RKO (cell line): ENCODE data around the gene BARD1.
"Not testable (repeated sequence)": the region's sequence is repeated elsewhere in the genome, so short reads cannot be mapped to it uniquely, and the experiment has no call there.

Experiments used
- DNase-seq: peaks from one replicate; pipeline ENCODE4 v3.0.0-alpha.2; 2016; ENCODE audit warnings: low spot score

Gene BARD1

GRCh38 chr2:214765180-214765579 lies 44.3 kb downstream of the BARD1 start:
- no peak for DNase-seq

DNA sequence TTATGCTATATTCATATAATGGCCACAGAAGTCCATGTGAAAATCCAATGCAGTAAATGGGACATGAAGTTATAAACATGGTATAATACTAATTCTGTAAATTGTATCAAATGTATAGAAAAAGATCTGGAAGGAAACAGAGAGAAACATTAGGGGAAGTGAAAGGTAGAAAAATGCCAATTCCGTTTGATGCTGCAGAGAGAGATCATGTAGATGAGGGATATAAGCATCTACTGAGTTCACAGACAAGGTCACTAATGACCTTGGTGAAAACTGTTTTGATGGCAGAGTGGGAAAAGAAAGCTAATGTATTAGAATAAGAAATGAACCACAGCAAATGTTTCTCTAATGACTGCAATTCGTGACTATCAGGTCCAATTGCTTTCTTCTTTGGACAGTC lies 56.0 kb downstream of the BARD1 start:
- DNase-seq = no peak

GRCh38 chr2:214750529-214750928 lies 59.0 kb downstream of the BARD1 start:
- DNase-seq = no peak

- no peak for DNase-seq
Measured at GRCh38 chr2:214747992-214748391, 61.5 kb downstream of the BARD1 start.

GRCh38 chr2:214742119-214742518 lies 67.4 kb downstream of the BARD1 start:
- no peak for DNase-seq

- no peak for DNase-seq
Measured at GRCh38 chr2:214740867-214741395, 68.6 kb downstream of the BARD1 start.

DNA sequence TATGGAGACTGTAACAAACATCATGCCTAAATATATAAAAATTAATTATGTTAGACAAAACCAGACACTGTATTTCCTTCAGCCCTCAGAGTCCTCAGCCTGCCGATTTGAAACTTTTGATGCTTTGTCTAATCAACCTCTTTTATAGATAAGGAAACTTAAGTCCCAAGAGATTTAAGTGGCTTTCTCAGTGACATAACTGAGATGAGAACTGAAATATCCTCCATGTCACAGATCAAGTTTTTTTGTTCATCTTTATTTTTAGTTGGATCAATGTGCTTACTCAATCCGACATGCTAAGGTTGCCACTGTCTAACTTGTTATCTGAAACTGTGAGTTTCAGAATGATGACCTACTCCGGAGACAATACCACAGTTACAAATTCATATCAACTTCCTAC lies 72.3 kb downstream of the BARD1 start:
- DNase-seq = no peak

DNA sequence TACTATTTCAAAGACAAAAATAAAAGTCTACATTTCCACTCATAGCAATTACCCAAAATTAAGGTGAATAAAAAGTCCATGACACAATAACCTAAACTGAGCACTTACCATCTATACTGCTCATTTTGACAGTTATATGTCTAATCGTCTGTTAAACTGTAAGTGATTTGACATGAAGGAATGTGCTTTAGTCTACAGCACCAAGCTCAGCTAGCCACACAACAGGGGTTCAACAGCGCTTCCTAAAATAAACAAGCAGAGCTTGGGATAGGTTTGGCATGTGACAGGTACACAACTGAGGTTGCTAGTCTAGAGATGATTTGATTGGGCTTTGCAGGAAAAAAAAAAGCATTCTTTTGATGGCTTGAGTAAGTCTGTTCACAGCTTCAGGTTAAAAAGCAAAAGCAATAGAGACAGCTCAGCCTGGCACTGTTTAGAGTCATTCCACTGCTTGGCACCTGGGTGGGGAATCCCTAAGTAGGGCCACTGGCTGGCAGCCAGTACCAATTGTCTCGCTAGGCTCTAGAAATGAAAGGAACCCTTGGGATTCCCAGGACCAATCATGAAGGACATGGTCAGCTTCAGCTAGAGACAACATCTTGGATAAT lies 78.6 kb downstream of the BARD1 start:
- DNase-seq = no peak

GRCh38 chr2:214730248-214730647 lies 79.2 kb downstream of the BARD1 start:
- no peak for DNase-seq

DNA sequence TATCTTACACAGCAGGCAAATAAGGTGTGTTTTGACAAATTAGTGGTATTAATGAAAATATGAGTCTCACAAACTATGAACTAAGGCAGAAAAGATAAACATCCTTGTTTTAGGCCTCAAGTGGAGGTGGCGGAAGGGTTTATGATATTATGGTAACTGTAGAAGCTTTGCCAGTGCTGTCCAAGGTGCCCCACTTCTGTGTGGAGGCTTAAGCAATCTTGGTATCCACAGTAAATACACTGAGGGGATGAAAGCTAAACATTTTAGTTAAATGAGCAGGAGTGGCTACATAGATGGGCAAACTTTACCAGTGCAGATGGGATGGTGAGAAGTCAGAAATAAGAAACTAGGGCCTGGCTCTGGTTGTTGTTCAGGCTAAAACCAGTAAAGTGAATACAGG lies 84.7 kb downstream of the BARD1 start:
- DNase-seq = no peak

DNA sequence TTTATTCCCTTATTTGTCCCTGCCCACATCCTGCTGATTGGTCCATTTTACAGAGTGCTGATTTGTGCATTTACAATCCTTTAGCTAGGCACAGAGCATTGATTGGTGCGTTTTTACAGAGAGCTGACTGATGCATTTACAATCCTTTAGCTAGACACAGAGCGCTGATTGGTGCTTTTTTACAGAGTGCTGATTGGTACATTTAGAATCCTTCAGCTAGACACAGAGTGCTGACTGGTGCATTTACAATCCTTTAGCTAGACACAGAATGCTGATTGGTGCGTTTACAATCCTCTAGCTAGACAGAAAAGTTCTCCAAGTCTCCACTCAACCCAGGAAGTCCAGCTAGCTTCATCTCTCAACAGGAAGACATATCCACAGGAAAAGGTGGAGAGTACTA lies 91.6 kb downstream of the BARD1 start:
- DNase-seq = not testable (repeated sequence)

GRCh38 chr2:214716811-214717560 lies 92.5 kb downstream of the BARD1 start:
- no peak for DNase-seq

GRCh38 chr2:214715025-214715424 lies 94.5 kb downstream of the BARD1 start:
- no peak for DNase-seq

DNA sequence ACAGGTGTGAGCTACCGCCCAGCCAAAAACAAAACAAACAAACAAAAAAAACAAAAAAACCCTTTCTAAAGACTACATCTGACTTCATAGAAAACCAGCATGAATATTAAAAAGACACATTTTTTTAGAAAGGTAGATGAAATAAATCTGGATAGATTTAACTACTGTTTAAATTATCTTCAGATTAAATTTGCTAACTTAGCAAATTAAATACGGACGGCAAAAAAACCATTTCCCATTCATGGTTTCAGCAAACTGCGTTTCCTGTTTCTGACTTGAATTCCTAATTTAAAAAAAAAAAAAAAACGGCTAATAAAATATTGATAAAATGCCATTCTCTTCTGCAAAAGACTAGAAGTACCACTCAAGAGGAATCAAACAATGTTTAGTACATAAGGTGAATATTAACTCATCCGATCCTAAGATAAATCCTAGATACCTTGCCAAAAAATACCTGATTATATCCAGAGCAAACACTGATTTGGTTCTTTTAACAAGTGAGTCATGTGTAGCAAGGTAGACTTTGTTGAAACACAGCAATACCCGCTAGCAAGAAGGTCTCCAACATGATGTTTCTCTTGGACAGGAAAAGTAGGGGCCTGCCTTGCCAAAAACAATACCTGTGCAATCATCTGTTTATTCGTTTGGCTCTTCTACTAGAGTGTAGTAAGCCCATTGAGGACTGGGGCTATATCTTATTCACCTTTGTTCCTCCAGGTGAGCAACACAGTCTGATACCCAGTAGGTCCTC lies 96.2 kb downstream of the BARD1 start:
- DNase-seq = no peak

GRCh38 chr2:214710729-214711128 lies 98.8 kb downstream of the BARD1 start:
- no peak for DNase-seq

- no peak for DNase-seq
Measured at GRCh38 chr2:214706986-214707385, 102.5 kb downstream of the BARD1 start.

DNA sequence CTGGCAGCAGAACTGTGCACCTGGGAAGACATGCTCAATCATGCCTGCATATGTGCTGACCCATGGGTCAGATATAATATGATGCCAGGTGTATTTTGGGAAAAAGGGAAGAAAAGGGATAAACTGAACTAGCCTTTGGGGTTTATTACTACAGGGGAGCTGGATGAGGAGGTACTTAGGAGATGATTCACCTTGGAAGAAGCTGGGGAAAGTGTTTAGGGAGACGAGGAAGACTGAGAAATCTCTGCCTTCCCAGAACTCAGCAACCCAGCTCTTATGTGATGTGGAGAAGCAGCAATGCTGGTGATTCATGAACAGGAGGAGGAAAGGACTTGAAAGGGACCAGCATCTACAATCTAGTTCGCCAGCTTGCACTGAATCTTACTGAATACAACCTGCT lies 110.2 kb downstream of the BARD1 start:
- no peak for DNase-seq

- no peak for DNase-seq
Measured at GRCh38 chr2:214696681-214697080, 112.8 kb downstream of the BARD1 start.

DNA sequence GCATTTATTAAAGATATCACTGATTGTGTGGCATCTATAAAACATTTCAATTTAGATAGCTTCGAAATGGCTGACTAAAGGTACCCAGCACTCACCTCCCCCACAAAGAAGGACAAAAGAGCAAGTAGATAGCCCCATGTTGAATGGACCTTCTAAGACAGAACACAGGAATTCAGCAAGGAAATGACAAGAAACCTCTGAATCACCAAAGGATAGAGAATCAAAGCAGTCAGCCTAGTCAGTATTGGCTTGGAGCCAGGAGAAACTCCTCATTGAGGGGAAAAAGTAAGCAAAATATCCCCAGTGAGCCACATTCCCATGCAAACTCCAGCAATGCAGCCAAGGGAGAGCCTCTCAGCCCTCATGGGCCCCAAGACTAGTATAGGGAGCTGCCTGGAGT lies 113.7 kb downstream of the BARD1 start:
- no peak for DNase-seq

- not testable (repeated sequence) for DNase-seq
Measured at GRCh38 chr2:214683557-214683956, 125.9 kb downstream of the BARD1 start.

DNA sequence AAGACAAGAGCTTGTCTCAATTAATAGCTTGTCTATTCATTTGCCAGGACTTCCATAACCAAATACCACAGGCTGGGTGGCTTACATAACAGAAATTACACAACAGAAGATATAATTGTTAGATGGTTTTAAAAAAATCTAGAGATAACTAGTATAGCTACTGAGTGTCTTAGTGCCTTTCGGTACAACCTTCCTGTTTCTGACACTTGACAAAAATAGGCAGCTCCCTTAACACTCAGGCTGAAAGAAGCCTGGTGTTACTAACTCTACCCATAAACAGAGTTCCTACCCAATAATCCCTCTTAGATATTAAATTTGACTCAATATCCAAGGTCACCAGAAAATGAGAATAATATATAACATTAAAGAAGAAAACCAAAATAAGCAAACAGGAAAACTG lies 129.7 kb downstream of the BARD1 start:
- no peak for DNase-seq

- no peak for DNase-seq
Measured at GRCh38 chr2:214676421-214677089, 132.9 kb downstream of the BARD1 start.
